A673 (cell line): ENCODE data around the gene GTF3C1.

Experiments used
- CTCF ChIP-seq: fragments of 300-800, 200-600 bp; sonication (generic); conservative IDR thresholded peaks from 2 replicates; pipeline ENCODE4 v1.5.1; 2017; ENCODE audit warnings: low read depth, mild to moderate bottlenecking, antibody characterized with exemption, low read length, moderate library complexity, mixed read lengths
- EZH2 ChIP-seq: fragments of 200-600 bp; sonication (generic); IDR thresholded peaks from 2 replicates; pipeline ENCODE4 v1.6.1; 2017; ENCODE audit warnings: borderline replicate concordance, low read depth, mild to moderate bottlenecking, mixed read lengths, antibody characterized with exemption, low read length; ENCODE audit not compliant: poor library complexity, severe bottlenecking

DNA sequence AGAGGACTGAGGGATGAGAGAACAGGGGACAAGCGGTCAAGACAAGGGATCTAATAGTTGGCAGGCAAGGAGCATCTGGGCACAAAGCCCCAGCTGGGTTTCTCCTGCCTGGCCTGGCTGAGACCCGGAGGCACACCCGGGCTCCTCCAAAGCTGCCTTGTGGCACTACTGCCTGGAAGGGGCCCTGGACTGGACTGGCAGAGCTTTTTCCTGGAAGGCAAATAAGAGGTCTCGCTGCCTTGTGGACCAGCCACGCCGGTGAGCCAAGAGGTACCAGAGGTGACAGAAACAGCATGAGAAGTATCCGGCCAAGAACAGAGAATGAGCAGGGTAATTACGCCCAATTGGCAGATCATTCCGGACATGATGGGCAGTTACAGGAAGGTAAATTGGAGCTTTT, 64.6 kb downstream of the GTF3C1 start:
- TF ChIP-seq CTCF (no peak), EZH2 (no peak)
